Testis (tissue), 2 donors: ENCODE results near the gene C4orf51.

Source experiments
- POLR2A ChIP-seq: fragments of 450-650 bp; IDR thresholded peaks from one replicate; pipeline ENCODE4 v1.6.1; 2017; ENCODE audit warnings: antibody characterized with exemption, mild to moderate bottlenecking, moderate library complexity
- TF ChIP-seq, protein P1 (sequence below), 3 experiments: fragments of 450-650 bp in 2 of 3; fragments of 200-600 bp in 1 of 3; sonication (generic) in 1 of 3; IDR thresholded peaks; one replicate each; pipeline ENCODE4 v1.5.1; 2016 to 2019; ENCODE audit warnings: antibody characterized with exemption in 3 of 3, mild to moderate bottlenecking in 2 of 3, moderate library complexity in 1 of 3

DNA sequence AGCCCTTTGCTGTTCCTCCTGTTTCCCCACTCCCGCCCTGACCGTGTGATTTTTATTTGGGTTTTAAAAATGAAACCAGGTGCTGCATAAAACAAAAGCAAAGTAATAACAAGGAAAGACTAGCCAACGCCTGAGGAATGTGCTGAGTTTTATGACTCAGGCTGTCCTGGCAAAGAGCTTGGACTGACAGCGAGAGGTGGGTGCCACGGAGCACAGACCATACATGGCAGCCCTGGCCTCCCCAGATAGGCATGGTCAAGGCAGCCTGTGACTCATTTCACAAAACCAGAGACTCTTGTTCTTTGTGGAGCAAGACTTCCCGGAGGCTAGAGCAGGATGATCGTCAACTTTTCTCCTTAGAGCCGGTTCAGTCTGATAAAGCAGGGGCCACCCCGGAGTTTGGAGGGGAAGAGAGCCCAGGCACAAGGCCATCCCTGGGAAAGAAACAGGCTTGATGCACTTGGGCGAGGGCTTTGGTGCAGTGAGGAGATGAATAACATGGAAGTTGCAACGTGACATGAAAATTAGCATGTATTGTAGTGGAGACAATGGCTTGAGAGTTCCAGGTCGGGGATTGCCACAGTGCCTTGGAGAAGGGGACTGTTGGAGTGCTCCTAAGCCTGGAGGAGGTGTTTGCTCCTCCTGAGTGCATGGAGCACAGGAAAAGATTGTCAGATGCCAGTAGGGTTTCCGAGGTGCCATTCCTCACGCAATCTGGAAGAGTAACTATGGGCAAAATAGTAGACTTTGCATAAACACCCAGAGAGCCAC lies 54.8 kb downstream of the C4orf51 start:
- TF ChIP-seq, protein P1, sequence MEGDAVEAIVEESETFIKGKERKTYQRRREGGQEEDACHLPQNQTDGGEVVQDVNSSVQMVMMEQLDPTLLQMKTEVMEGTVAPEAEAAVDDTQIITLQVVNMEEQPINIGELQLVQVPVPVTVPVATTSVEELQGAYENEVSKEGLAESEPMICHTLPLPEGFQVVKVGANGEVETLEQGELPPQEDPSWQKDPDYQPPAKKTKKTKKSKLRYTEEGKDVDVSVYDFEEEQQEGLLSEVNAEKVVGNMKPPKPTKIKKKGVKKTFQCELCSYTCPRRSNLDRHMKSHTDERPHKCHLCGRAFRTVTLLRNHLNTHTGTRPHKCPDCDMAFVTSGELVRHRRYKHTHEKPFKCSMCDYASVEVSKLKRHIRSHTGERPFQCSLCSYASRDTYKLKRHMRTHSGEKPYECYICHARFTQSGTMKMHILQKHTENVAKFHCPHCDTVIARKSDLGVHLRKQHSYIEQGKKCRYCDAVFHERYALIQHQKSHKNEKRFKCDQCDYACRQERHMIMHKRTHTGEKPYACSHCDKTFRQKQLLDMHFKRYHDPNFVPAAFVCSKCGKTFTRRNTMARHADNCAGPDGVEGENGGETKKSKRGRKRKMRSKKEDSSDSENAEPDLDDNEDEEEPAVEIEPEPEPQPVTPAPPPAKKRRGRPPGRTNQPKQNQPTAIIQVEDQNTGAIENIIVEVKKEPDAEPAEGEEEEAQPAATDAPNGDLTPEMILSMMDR (IDR thresholded peaks at IDR 0.05) = no peak
- no peak for TF ChIP-seq POLR2A
